PC-3 (cell line): Measurements from ENCODE around the gene PDZK1IP1.

Experiments used
- CTCF ChIP-seq: fragments of 300-600 bp; sonication (generic); conservative IDR thresholded peaks from 2 replicates; pipeline ENCODE4 v1.5.1; 2017; ENCODE audit warnings: antibody characterized with exemption, low read depth, mild to moderate bottlenecking, low read length
- EZH2 ChIP-seq: fragments of 300-600 bp; sonication (generic); IDR thresholded peaks from one replicate; pipeline ENCODE4 v1.6.1; 2017; ENCODE audit warnings: antibody characterized with exemption, mild to moderate bottlenecking, low read length; ENCODE audit not compliant: unreplicated experiment

- TF ChIP-seq CTCF (no peak), EZH2 (no peak)
Observed at GRCh38 chr1:47189844-47190508, at the start of gene PDZK1IP1.
